ENCODE results near the gene BRD9.

DNA sequence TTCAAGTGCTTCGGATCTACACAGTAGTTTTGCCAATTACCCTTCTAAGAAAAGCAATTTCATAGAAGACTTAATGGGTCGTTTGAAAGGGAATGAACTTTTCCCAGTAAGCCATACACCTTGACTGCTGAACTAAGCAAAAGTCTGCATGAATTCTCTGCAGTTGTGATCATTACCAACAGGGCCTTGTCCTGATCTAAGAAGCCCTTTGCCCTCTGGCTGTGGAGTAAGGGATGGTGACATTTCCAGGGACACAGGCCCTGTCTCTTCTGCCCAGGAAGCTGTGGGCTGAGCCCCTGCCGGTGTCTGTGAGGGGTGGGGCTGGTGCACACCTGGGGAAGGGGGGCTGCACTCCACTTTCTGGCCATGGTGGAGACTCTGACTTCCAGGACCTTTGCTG lies 72.4 kb downstream of the BRD9 start:
- TF ChIP-seq POLR2AphosphoS5 (IDR thresholded peaks at IDR 0.05) (no peak), CTCF (IDR thresholded peaks at IDR 0.05) (no peak)

Measured in prostate gland (tissue), 2 donors.